RCC 7860 (cell line): Measurements from ENCODE around the gene G6PC1.

ENCODE experiments used
- DNase-seq: peaks from one replicate; pipeline ENCODE4 v3.0.0-alpha.2; 2015; ENCODE audit warnings: low spot score
- FAIRE-seq: peaks from 2 replicates; lab custom pipeline; 2012; peaks lifted over from hg19 to GRCh38; lab: Jason Lieb, UNC

Gene G6PC1

DNA sequence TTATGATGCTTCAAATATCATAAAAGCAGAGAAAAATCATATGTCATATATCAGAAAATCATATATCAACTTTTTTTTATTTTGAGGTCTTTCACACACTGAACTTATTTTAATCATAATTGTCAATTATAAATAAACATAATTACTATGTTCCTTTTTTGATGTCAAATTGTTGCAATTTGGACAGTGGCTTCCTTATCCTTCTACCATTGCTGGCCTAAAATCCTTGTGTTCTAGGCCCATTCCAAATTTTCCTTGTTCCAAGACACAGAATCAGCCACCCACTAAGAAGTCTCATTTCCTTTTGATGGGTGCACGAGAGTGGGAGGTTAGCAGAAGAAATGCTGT, 28.9 kb downstream of the G6PC1 start:
- no peak for FAIRE-seq
- no peak for DNase-seq

DNA sequence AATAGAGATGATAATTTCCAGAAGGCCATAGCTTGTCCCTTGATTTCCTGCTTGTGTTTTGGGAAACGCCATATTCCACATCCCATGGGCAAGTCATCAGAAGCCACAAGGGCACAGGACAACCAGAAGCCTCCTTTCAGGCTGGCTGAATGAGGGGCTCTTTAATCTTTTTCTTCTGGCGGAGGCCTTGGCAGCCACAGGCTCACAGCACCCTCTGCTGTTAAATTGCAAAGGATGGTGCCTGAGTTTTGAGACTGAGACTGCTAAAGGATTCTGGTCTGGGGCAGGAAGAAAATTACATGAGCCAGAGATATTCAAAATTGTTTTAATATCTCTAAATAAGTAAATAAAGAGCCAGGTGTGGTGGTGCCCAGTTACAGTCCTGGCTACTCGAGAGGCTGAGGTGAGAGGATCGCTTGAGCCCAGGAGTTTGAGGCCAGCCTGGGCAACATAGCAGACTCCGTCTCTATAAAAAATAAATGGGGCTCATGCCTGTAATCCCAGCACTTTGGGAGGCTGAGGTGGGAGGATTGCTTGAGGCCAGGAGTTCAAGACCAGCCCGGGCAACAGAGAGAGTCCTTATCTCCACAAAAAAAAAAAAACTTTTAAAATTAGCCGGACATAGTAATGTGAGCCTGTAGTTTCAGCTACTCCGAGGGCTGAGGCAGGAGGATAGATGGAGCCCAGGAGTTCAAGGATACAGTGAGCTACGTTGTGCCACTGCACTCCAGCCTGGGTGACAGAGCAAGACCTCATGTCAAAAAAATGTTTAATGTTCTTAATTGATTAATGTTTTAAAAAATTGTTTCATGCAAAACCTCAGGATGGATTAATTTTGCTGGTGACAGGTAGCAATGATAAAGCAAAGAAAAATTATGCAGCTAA, 37.4 kb downstream of the G6PC1 start:
- FAIRE-seq (no peak), DNase-seq (peak; percentile 54)

DNA sequence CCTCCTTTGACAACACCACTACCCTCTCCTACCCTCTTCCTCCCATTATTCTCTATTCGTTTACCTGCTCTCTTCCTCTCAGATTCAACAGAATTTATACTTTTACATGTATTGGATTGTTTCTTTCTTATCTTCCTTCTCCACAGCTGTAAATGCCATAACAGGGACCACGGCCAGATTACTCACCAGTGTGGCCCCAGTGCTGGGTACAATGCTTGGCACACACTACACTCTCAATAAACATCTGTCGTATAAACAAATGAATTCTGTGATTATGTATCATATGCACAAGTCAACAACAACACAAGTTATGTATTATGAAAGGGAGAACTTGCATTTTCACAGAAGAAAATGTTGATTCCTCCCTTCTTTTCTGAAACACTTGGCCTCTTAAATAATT, 43.6 kb downstream of the G6PC1 start:
- FAIRE-seq: no peak
- DNase-seq: no peak

DNA sequence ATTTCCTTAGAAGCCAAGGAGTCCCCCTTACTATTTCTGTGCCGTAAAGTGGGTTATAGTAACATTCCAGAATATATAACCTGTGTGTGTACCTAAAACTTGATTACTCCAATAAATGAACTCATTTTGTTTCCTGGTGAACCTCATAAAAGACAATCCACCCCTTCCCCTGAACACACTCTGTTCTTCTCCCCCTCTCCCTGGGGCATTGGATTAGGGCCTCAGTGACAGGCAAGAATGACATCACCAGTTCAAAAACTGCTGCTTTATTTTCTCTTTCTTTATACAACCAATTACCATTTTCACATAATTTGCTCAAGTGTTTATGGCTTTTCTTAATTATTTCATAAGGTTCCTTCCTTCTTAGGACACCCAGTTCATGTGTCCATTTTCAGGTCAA, 46.2 kb downstream of the G6PC1 start:
- FAIRE-seq: no peak
- no peak for DNase-seq

DNA sequence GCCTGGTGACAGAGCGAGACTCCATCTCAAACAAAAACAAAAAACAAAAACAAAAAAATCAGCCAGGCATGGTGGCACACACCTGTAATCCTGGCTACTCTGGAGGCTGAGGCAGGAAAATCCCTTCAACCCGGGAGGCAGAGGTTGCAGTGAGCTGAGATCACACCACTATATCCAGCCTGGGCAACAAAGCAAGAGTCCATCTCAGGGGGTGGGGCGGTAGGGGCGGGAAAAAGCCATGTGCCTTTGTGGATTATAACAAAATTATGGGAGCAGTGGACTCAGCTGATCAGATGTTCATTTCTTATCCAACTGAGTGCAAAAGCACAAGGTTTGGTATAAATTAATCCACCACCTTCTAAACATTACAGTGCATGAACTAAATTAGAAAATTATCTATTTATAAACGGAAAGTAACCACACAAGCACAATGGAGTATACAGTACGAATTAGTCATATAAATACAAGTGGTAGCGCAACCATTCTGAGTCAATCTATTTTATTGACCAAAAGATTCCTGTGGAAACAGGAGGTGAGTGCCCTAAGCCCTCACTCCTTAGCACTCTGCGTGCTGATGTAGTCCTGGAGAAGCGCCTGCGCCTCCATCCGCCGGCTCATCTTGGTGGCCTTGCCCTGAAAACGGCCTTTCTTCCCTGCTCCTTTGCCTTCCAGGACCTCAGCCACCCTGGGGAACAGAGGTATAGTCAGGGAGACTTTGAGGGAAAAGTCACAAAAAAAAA, 49.6 kb downstream of the G6PC1 start:
- FAIRE-seq: no peak
- no peak for DNase-seq
